Measurements from ENCODE around the gene OR7A10.

DNA sequence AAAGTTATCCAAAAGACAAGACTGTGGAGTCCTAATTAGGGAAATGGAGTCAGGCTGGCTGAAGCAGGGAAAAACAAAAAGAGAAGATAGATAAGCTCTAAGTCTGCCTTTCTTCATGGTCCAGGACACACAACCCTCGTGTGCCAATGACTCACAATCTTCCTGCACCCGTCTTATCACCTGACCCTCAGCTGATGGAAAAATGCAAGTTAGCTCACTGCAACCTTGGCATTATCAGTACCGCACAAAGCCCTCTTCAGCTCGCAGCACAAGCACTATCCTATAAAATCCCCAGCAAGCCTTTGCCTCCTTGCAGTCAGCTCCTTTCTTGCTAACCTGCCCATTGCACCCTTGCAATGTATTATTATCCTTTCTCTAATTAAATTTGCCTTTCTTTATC is 18.0 kb downstream of the OR7A10 start:
- TF ChIP-seq POLR2AphosphoS5 (IDR thresholded peaks at IDR 0.05; ENCODE audit: low read depth, low read length) = no peak
- TF ChIP-seq POLR2A (IDR thresholded peaks at IDR 0.05; ENCODE audit: low read depth, low read length) = no peak
- TF ChIP-seq TAF1 (IDR thresholded peaks at IDR 0.05; ENCODE audit: borderline replicate concordance, low read depth, low read length) = no peak
